K562 (cell line): ENCODE measurements around the gene DNAJB11. TPM values are rescaled to one million over a fixed set of nuclear protein-coding genes. Genes with fewer than 3 reads are reported as not detected.
A peak's percentile ranks its signal among the peaks of the same experiment; 100 is the strongest.

ENCODE experiments used
- CHCHD3 ChIP-seq: fragments of 250-450 bp; sonication (Bioruptor Pico); IDR thresholded peaks from 2 replicates; pipeline ENCODE4 v2.1.2; 2022; ENCODE audit warnings: mild to moderate bottlenecking
- CSDE1 ChIP-seq, 2 experiments: fragments of 450-650 bp; IDR thresholded peaks; 2 replicates each; pipeline ENCODE4 v1.6.1; 2016; ENCODE audit warnings: mild to moderate bottlenecking in 1 of 2
- FOXM1 ChIP-seq, 2 experiments: fragments of 450-650 bp in 1 of 2; sonication (generic) in 1 of 2; formaldehyde crosslinking in 1 of 2; IDR thresholded peaks; 2 replicates each; pipeline versions ENCODE4 v1.6.1 to v1.9.0; 2017 to 2022; ENCODE audit warnings: low read depth in 2 of 2, mild to moderate bottlenecking in 2 of 2, missing genetic modification reagents in 1 of 2, moderate library complexity in 1 of 2
- ILK ChIP-seq: fragments of 450-650 bp; IDR thresholded peaks from 2 replicates; pipeline ENCODE4 v1.6.1; 2016; ENCODE audit warnings: missing genetic modification characterization, low read depth, mild to moderate bottlenecking, missing compliant biosample characterization, moderate library complexity, borderline replicate concordance
- MITF ChIP-seq: IDR thresholded peaks from 2 replicates; pipeline ENCODE4 v1.6.1; 2014; ENCODE audit warnings: antibody characterized with exemption
- NR1H2 ChIP-seq: sonication (generic); formaldehyde crosslinking; IDR thresholded peaks from 2 replicates; pipeline ENCODE4 v1.4.0; 2020; ENCODE audit warnings: mild to moderate bottlenecking, missing genetic modification reagents
- RBM25 ChIP-seq: fragments of 200-400 bp; formaldehyde crosslinking; IDR thresholded peaks from 2 replicates; pipeline ENCODE4 v1.6.1; 2018; ENCODE audit warnings: low read length, low read depth, moderate library complexity; ENCODE audit not compliant: severe bottlenecking
- TAL1 ChIP-seq: fragments of 450-650 bp; IDR thresholded peaks from 2 replicates; pipeline ENCODE4 v1.6.1; 2016; ENCODE audit warnings: mild to moderate bottlenecking
- ZKSCAN1 ChIP-seq: fragments of 150-350 bp; IDR thresholded peaks from 2 replicates; pipeline ENCODE4 v1.6.1; 2016; ENCODE audit warnings: low read depth, low read length
- ZNF318 ChIP-seq, 2 experiments: fragments of 450-650 bp; IDR thresholded peaks; 2 replicates each; pipeline ENCODE4 v1.6.1; 2016; ENCODE audit warnings: mild to moderate bottlenecking in 2 of 2, borderline replicate concordance in 1 of 2, low read depth in 1 of 2, moderate library complexity in 1 of 2
- ZNF668 ChIP-seq: fragments of 250-450 bp; sonication (Bioruptor Pico); IDR thresholded peaks from 2 replicates; pipeline ENCODE4 v1.8.0; 2022; ENCODE audit warnings: mild to moderate bottlenecking, inconsistent platforms
- polyA plus RNA-seq, 8 experiments: library from polyadenylated mRNA; depleted of rRNA in 4 of 8; stranded (reverse) in 5 of 8; unstranded in 3 of 8; fragments of >200 nt; fragmentation: Nextera tagmentation in 2 of 8; fragmentation: Illumina TruSeq in 1 of 8; extraction: Ambion mirVana in 2 of 8; extraction: Trizol in 1 of 8; gene quantifications; 2 replicates each; pipeline versions ENCODE4 v1.2.1 to v1.2.3, GENCODE V29; 2011 to 2014; ENCODE audit warnings: inconsistent platforms in 1 of 8, missing spikeins in 1 of 8
- total RNA-seq, 7 experiments: library from RNA; depleted of rRNA in 6 of 7; stranded (reverse); fragments of >200 nt in 6 of 7; fragmentation: Illumina TruSeq in 2 of 7; extraction: Trizol in 2 of 7; gene quantifications; 2 replicates each; pipeline versions ENCODE4 v1.2.1 to v1.2.3, GENCODE V29; 2011 to 2021; ENCODE audit warnings: low replicate concordance in 1 of 7
- TF ChIP-seq, protein P1 (sequence below): fragments of 450-650 bp; formaldehyde crosslinking; IDR thresholded peaks from 2 replicates; pipeline ENCODE4 v1.4.0; 2022; ENCODE audit warnings: missing genetic modification characterization
- TF ChIP-seq, protein P2 (sequence below): fragments of 450-650 bp; formaldehyde crosslinking; IDR thresholded peaks from 2 replicates; pipeline ENCODE4 v1.4.0; 2020; ENCODE audit warnings: mild to moderate bottlenecking, moderate library complexity

Gene DNAJB11
- total and polyA plus RNA-seq, 9 of the 15 experiments (the other 6 are each of a cell fraction or from before 2014, with no cell fraction given), result 14.8 to 74.7 (median 63.8) TPM

GRCh38 chr3:186570096-186570940 lies at the start of gene DNAJB11 (continued):
- TF ChIP-seq, protein P1, sequence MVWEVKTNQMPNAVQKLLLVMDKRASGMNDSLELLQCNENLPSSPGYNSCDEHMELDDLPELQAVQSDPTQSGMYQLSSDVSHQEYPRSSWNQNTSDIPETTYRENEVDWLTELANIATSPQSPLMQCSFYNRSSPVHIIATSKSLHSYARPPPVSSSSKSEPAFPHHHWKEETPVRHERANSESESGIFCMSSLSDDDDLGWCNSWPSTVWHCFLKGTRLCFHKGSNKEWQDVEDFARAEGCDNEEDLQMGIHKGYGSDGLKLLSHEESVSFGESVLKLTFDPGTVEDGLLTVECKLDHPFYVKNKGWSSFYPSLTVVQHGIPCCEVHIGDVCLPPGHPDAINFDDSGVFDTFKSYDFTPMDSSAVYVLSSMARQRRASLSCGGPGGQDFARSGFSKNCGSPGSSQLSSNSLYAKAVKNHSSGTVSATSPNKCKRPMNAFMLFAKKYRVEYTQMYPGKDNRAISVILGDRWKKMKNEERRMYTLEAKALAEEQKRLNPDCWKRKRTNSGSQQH, result peak; percentile 96
- TF ChIP-seq CSDE1 (IDR thresholded peaks at IDR 0.05), result no peak; a peak in 1 of 4 replicates
- TF ChIP-seq, protein P2, sequence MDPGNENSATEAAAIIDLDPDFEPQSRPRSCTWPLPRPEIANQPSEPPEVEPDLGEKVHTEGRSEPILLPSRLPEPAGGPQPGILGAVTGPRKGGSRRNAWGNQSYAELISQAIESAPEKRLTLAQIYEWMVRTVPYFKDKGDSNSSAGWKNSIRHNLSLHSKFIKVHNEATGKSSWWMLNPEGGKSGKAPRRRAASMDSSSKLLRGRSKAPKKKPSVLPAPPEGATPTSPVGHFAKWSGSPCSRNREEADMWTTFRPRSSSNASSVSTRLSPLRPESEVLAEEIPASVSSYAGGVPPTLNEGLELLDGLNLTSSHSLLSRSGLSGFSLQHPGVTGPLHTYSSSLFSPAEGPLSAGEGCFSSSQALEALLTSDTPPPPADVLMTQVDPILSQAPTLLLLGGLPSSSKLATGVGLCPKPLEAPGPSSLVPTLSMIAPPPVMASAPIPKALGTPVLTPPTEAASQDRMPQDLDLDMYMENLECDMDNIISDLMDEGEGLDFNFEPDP (CRISPR knock-in tag), result no peak
- peak; percentile 77 for TF ChIP-seq RBM25
- 0 out of 2 replicates have a peak, but pooled peaks have one; percentile 12 for TF ChIP-seq MITF
- no peak for TF ChIP-seq ILK (tag)
- TF ChIP-seq NR1H2 (CRISPR knock-in tag), result no peak
- TF ChIP-seq ZNF318 (IDR thresholded peaks at IDR 0.05; ENCODE audit: borderline replicate concordance in 1 of 2, low read depth in 1 of 2), result no peak
- no peak for TF ChIP-seq TAL1
- 0 out of 2 replicates have a peak, but pooled peaks have one; percentile 36 for TF ChIP-seq CHCHD3 (CRISPR knock-in tag)
- TF ChIP-seq ZNF668, result no peak
- peak; percentile 51; the same call in 1 of the 2 replicates for TF ChIP-seq FOXM1 (IDR thresholded peaks at IDR 0.05; ENCODE audit: low read depth)
- 0 out of 2 replicates have a peak, but pooled peaks have one; percentile 19 for TF ChIP-seq FOXM1 (CRISPR knock-in tag; IDR thresholded peaks at IDR 0.05; ENCODE audit: low read depth)
- TF ChIP-seq ZKSCAN1, result no peak
